Measurements from ENCODE around the gene LRRC58. TPM values are rescaled to one million over a fixed set of nuclear protein-coding genes. Genes with fewer than 3 reads are reported as not detected.

The LRRC58 gene
- 22.8 and 23.3 TPM in 2 replicates for total RNA-seq

GRCh38 chr3:120348991-120349854 lies at the start of gene LRRC58:
Gene LRRC58 (minus strand): TSS chr3:120349354. CDS start chr3:120349243, 111 bp downstream.

GRCh38 chr3:120284747-120285507 lies 64.2 kb downstream of the LRRC58 start, which contains the start of gene GPR156:
Gene GPR156 (minus strand): TSS chr3:120285222. CDS start chr3:120244098, 41,124 bp downstream.

Other genes starting within 250 kb of the LRRC58 start
- gene GPR156, start 64.1 kb downstream of the LRRC58 start, total RNA-seq: 0.31 and 0.40 TPM in 2 replicates
- 849 and 1,254 TPM in 2 replicates for gene FSTL1, start 101.6 kb upstream of the LRRC58 start, total RNA-seq
- 35.0 and 42.3 TPM in 2 replicates for gene NDUFB4, start 247.0 kb upstream of the LRRC58 start, total RNA-seq

All from aortic smooth muscle cell (primary cell).